K562 (cell line): ENCODE measurements around the gene ZER1. TPM values are rescaled to one million over a fixed set of nuclear protein-coding genes. Genes with fewer than 3 reads are reported as not detected.
A peak's percentile ranks its signal among the peaks of the same experiment; 100 is the strongest.

ENCODE experiments used
- ETV6 ChIP-seq, 3 experiments: fragments of 150-350 bp in 1 of 3; sonication (generic) in 1 of 3; formaldehyde crosslinking in 1 of 3; IDR thresholded peaks; 2 replicates each; pipeline versions ENCODE4 v1.6.1 to v1.8.0; 2014 to 2022; ENCODE audit warnings: borderline replicate concordance in 2 of 3, low read depth in 2 of 3, antibody characterized with exemption in 1 of 3, low read length in 1 of 3, mild to moderate bottlenecking in 1 of 3, missing genetic modification reagents in 1 of 3
- KAT2B ChIP-seq: IDR thresholded peaks from one replicate; pipeline ENCODE4 v1.6.1; 2012; ENCODE audit warnings: low read depth, mild to moderate bottlenecking, control low read depth, inconsistent platforms, low read length, moderate library complexity
- LCOR ChIP-seq: sonication (generic); formaldehyde crosslinking; IDR thresholded peaks from 2 replicates; pipeline ENCODE4 v1.8.0; 2022; ENCODE audit warnings: mild to moderate bottlenecking, missing genetic modification reagents
- SNIP1 ChIP-seq: fragments of 450-650 bp; IDR thresholded peaks from 2 replicates; pipeline ENCODE4 v1.7.1; 2017; ENCODE audit warnings: low read depth, mild to moderate bottlenecking
- TEAD1 ChIP-seq, 2 experiments: fragments of 450-650 bp in 1 of 2; sonication (generic) in 1 of 2; formaldehyde crosslinking; IDR thresholded peaks; 2 replicates each; pipeline versions ENCODE4 v1.4.0 to v1.8.0; 2020 to 2022; ENCODE audit warnings: mild to moderate bottlenecking in 2 of 2, missing genetic modification reagents in 1 of 2
- polyA plus RNA-seq, 8 experiments: library from polyadenylated mRNA; depleted of rRNA in 4 of 8; stranded (reverse) in 5 of 8; unstranded in 3 of 8; fragments of >200 nt; fragmentation: Nextera tagmentation in 2 of 8; fragmentation: Illumina TruSeq in 1 of 8; extraction: Ambion mirVana in 2 of 8; extraction: Trizol in 1 of 8; gene quantifications; 2 replicates each; pipeline versions ENCODE4 v1.2.1 to v1.2.3, GENCODE V29; 2011 to 2014; ENCODE audit warnings: inconsistent platforms in 1 of 8, missing spikeins in 1 of 8
- total RNA-seq, 7 experiments: library from RNA; depleted of rRNA in 6 of 7; stranded (reverse); fragments of >200 nt in 6 of 7; fragmentation: Illumina TruSeq in 2 of 7; extraction: Trizol in 2 of 7; gene quantifications; 2 replicates each; pipeline versions ENCODE4 v1.2.1 to v1.2.3, GENCODE V29; 2011 to 2021; ENCODE audit warnings: low replicate concordance in 1 of 7
- TF ChIP-seq, protein P1 (sequence below): fragments of 450-650 bp; IDR thresholded peaks from 2 replicates; pipeline ENCODE4 v1.6.1; 2018; ENCODE audit not compliant: partially characterized antibody
- TF ChIP-seq, protein P2 (sequence below): fragments of 450-650 bp; IDR thresholded peaks from 2 replicates; pipeline ENCODE4 v1.6.1; 2016; ENCODE audit warnings: low read depth

ZER1 gene
- total and polyA plus RNA-seq, 9 of the 15 experiments (the other 6 are each of a cell fraction or from before 2014, with no cell fraction given): 0.07 to 10.7 (median 6.2) TPM

DNA sequence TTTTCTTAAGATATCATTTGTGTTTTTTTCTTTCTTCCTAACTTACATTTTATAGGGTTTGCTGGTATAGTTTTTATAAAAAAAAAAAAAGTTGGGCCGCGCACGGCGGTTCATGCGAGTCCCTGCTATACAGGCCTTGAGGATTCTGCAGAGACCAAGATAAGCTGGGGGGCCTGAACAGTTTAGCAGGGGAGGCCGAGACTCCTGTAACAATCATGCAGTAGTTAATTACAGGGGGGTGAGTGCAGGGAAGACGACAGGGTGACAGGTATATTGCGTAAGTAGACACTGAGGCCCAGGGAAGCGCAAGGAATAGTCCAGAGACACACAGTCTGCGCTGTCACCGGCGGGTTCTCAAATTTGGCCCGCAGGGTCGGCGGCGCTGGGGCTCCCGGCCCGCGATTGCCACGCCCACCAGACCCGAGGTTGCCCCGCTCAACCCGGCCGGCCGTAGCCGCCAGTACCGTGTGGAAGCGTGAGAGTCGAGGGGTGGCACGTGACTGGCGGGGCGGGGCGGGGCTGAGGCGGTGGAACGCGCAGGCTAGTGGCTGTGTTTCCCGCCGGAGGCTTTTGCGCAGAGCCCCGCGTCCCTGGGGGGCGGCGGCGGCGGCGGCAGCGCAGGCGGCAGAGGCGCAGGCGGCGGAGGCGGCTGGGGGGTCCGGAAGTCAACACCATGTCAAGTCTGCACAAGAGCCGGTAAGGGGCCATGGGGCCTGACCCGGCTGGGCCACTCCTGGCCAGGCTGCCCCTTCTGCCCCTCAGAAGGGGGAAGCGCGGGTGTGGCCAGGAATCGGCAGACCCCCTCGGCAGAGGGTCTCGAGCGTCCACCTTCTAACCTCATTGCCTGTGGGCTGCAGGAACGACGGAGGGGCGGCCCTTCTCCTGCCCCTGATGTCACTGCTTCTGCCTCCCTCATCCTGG is 15.2 kb upstream of the ZER1 start, which contains the start of gene TBC1D13 (continued):
- TF ChIP-seq, protein P1, sequence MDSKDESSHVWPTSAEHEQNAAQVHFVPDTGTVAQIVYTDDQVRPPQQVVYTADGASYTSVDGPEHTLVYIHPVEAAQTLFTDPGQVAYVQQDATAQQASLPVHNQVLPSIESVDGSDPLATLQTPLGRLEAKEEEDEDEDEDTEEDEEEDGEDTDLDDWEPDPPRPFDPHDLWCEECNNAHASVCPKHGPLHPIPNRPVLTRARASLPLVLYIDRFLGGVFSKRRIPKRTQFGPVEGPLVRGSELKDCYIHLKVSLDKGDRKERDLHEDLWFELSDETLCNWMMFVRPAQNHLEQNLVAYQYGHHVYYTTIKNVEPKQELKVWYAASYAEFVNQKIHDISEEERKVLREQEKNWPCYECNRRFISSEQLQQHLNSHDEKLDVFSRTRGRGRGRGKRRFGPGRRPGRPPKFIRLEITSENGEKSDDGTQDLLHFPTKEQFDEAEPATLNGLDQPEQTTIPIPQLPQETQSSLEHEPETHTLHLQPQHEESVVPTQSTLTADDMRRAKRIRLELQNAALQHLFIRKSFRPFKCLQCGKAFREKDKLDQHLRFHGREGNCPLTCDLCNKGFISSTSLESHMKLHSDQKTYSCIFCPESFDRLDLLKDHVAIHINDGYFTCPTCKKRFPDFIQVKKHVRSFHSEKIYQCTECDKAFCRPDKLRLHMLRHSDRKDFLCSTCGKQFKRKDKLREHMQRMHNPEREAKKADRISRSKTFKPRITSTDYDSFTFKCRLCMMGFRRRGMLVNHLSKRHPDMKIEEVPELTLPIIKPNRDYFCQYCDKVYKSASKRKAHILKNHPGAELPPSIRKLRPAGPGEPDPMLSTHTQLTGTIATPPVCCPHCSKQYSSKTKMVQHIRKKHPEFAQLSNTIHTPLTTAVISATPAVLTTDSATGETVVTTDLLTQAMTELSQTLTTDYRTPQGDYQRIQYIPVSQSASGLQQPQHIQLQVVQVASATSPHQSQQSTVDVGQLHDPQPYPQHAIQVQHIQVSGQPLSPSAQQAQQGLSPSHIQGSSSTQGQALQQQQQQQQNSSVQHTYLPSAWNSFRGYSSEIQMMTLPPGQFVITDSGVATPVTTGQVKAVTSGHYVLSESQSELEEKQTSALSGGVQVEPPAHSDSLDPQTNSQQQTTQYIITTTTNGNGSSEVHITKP: peak; percentile 75
- TF ChIP-seq SNIP1: no peak
- TF ChIP-seq, protein P2, sequence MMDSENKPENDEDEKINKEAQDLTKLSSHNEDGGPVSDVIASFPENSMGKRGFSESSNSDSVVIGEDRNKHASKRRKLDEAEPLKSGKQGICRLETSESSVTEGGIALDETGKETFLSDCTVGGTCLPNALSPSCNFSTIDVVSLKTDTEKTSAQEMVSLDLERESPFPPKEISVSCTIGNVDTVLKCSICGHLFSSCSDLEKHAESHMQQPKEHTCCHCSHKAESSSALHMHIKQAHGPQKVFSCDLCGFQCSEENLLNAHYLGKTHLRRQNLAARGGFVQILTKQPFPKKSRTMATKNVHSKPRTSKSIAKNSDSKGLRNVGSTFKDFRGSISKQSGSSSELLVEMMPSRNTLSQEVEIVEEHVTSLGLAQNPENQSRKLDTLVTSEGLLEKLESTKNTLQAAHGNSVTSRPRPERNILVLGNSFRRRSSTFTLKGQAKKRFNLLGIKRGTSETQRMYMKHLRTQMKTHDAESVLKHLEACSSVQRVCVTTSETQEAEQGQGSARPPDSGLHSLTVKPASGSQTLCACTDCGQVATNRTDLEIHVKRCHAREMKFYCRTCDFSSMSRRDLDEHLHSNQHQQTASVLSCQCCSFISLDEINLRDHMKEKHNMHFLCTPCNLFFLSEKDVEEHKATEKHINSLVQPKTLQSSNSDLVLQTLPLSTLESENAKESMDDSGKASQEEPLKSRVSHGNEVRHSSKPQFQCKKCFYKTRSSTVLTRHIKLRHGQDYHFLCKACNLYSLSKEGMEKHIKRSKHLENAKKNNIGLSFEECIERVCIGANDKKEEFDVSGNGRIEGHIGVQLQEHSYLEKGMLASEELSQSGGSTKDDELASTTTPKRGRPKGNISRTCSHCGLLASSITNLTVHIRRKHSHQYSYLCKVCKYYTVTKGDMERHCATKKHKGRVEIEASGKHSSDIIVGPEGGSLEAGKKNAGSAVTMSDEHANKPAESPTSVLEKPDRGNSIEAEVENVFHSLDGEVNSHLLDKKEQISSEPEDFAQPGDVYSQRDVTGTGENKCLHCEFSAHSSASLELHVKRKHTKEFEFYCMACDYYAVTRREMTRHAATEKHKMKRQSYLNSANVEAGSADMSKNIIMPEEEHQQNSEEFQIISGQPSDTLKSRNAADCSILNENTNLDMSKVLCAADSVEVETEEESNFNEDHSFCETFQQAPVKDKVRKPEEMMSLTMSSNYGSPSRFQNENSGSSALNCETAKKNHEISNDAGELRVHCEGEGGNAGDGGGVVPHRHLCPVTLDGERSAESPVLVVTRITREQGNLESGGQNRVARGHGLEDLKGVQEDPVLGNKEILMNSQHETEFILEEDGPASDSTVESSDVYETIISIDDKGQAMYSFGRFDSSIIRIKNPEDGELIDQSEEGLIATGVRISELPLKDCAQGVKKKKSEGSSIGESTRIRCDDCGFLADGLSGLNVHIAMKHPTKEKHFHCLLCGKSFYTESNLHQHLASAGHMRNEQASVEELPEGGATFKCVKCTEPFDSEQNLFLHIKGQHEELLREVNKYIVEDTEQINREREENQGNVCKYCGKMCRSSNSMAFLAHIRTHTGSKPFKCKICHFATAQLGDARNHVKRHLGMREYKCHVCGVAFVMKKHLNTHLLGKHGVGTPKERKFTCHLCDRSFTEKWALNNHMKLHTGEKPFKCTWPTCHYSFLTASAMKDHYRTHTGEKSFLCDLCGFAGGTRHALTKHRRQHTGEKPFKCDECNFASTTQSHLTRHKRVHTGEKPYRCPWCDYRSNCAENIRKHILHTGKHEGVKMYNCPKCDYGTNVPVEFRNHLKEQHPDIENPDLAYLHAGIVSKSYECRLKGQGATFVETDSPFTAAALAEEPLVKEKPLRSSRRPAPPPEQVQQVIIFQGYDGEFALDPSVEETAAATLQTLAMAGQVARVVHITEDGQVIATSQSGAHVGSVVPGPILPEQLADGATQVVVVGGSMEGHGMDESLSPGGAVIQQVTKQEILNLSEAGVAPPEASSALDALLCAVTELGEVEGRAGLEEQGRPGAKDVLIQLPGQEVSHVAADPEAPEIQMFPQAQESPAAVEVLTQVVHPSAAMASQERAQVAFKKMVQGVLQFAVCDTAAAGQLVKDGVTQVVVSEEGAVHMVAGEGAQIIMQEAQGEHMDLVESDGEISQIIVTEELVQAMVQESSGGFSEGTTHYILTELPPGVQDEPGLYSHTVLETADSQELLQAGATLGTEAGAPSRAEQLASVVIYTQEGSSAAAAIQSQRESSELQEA: no peak
- no peak for TF ChIP-seq ETV6 (IDR thresholded peaks at IDR 0.05; ENCODE audit: borderline replicate concordance in 1 of 2, low read depth in 2 of 2, low read length in 1 of 2)
- peak; percentile 80; the same call in 1 of the 2 replicates for TF ChIP-seq ETV6 (CRISPR knock-in tag; IDR thresholded peaks at IDR 0.05; ENCODE audit: borderline replicate concordance)
- TF ChIP-seq KAT2B: no peak
- TF ChIP-seq TEAD1 (CRISPR knock-in tag; IDR thresholded peaks at IDR 0.05): peak; percentile 39 to 88; a peak in 1 of 4 replicates
- peak; percentile 96 for TF ChIP-seq LCOR
